Smooth muscle cell (in vitro differentiated cells): ENCODE data around the gene WTIP. TPM values are rescaled to one million over a fixed set of nuclear protein-coding genes. Genes with fewer than 3 reads are reported as not detected.

Experiments
- DNase-seq: peaks from one replicate; lab custom pipeline; 2025; ENCODE audit not compliant: unreplicated experiment; lab: John Stamatoyannopoulos, UW
- H2AFZ ChIP-seq: fragments of 200-600 bp; sonication (generic); 2 replicates; pipeline ENCODE4 v1.6.0; 2016; ENCODE audit warnings: antibody characterized with exemption, low read depth, mild to moderate bottlenecking
- H3F3A ChIP-seq: fragments of 200-600 bp; sonication (generic); 2 replicates; pipeline ENCODE4 v1.6.0; 2017; ENCODE audit warnings: antibody characterized with exemption, low read depth
- H3K27ac ChIP-seq: fragments of 200-600 bp; sonication (generic); 2 replicates; pipeline ENCODE4 v1.5.1; 2016; ENCODE audit warnings: low read depth, mild to moderate bottlenecking
- H3K27me3 ChIP-seq: fragments of 200-600 bp; sonication (generic); 2 replicates; pipeline ENCODE4 v1.6.1; 2016; ENCODE audit warnings: low read depth, mild to moderate bottlenecking
- H3K36me3 ChIP-seq: fragments of 200-600 bp; sonication (generic); 2 replicates; pipeline ENCODE4 v1.5.1; 2016; ENCODE audit warnings: low read depth
- H3K4me1 ChIP-seq: fragments of 200-600 bp; sonication (generic); 2 replicates; pipeline ENCODE4 v1.5.1; 2016; ENCODE audit warnings: low read depth
- H3K4me2 ChIP-seq: fragments of 200-600 bp; sonication (generic); 2 replicates; pipeline ENCODE4 v1.6.0; 2016; ENCODE audit warnings: mild to moderate bottlenecking
- H3K4me3 ChIP-seq: fragments of 200-600 bp; sonication (generic); 2 replicates; pipeline ENCODE4 v1.5.1; 2016; ENCODE audit warnings: mild to moderate bottlenecking
- H3K79me2 ChIP-seq: fragments of 200-600 bp; sonication (generic); 2 replicates; pipeline ENCODE4 v1.6.0; 2016; ENCODE audit warnings: low read depth, mild to moderate bottlenecking
- H3K9ac ChIP-seq: fragments of 200-600 bp; sonication (generic); 2 replicates; pipeline ENCODE4 v1.6.0; 2016; ENCODE audit warnings: low read depth
- H3K9me3 ChIP-seq: fragments of 200-600 bp; sonication (generic); replicated peaks from 2 replicates; pipeline ENCODE4 v1.5.1; 2016; ENCODE audit warnings: low read depth
- H4K20me1 ChIP-seq: fragments of 200-600 bp; sonication (generic); 2 replicates; pipeline ENCODE4 v1.6.0; 2016; ENCODE audit warnings: low read depth
- WGBS: methylation state at CpG from one replicate; pipeline ENCODE4 v1.1.7; 2016; ENCODE audit warnings: low lambda C conversion rate; 5-methylcytosine and 5-hydroxymethylcytosine counted together
- polyA plus RNA-seq: library from polyadenylated mRNA; unstranded; fragments of >200 nt; fragmentation: Nextera tagmentation; extraction: Ambion mirVana; gene quantifications from 2 replicates; pipeline ENCODE4 v1.2.1, GENCODE V29; 2016
- total RNA-seq: library from RNA; depleted of rRNA; stranded (reverse); fragments of >200 nt; gene quantifications from 2 replicates; pipeline ENCODE4 v1.2.3, GENCODE V29; 2014
- TF ChIP-seq, protein P1 (sequence below): fragments of 200-600 bp; sonication (generic); IDR thresholded peaks from 2 replicates; pipeline ENCODE4 v1.5.1; 2017; ENCODE audit warnings: borderline replicate concordance, mild to moderate bottlenecking, antibody characterized with exemption; ENCODE audit not compliant: insufficient read depth, poor library complexity, severe bottlenecking

The WTIP gene
- total and polyA plus RNA-seq, 2 experiments from 2014 or later, result 13.8 to 16.0 TPM

DNA sequence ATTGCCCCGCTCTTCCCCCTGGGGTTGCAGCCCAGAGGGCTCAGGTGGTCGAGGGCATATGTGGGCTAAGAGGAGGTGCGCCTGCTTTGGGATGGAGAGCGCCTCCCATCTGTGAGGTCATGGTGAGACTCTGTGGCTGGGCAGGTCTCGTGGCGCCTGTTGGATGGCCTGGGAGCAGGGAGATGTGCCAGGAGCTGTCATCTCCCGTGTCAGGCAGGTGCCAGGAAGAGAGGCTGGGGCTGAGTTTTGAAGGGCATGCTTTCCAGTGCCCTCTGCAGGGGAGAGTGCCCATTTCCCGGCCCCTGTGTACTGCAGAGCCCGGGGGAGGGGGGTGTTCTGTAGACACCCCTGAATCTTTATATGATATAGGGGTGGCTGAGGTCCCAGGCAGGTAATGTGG is 2.8 kb downstream of the WTIP start:
- Histone ChIP-seq H3K4me3 (no peak overlapping the region), H3K4me2 (no peak overlapping the region), H3K79me2 (peaks cover 66% of the 10 kb centered on the region), H3K27ac (no peak overlapping the region), H3K9ac (no peak overlapping the region), H3K9me3 (no peaks in the 10 kb centered on the region), H3F3A (no peaks in the 10 kb centered on the region), H3K4me1 (peaks cover 10% of the 10 kb centered on the region), H3K36me3 (no peaks in the 10 kb centered on the region), H4K20me1 (peaks cover 67% of the 10 kb centered on the region), H2AFZ (no peak overlapping the region), H3K27me3 (no peaks in the 10 kb centered on the region)
- WGBS, result 97% methylated on average over 9 of the region's 9 CpGs
- DNase-seq, result no peak
- TF ChIP-seq, protein P1, sequence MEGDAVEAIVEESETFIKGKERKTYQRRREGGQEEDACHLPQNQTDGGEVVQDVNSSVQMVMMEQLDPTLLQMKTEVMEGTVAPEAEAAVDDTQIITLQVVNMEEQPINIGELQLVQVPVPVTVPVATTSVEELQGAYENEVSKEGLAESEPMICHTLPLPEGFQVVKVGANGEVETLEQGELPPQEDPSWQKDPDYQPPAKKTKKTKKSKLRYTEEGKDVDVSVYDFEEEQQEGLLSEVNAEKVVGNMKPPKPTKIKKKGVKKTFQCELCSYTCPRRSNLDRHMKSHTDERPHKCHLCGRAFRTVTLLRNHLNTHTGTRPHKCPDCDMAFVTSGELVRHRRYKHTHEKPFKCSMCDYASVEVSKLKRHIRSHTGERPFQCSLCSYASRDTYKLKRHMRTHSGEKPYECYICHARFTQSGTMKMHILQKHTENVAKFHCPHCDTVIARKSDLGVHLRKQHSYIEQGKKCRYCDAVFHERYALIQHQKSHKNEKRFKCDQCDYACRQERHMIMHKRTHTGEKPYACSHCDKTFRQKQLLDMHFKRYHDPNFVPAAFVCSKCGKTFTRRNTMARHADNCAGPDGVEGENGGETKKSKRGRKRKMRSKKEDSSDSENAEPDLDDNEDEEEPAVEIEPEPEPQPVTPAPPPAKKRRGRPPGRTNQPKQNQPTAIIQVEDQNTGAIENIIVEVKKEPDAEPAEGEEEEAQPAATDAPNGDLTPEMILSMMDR, result no peak

DNA sequence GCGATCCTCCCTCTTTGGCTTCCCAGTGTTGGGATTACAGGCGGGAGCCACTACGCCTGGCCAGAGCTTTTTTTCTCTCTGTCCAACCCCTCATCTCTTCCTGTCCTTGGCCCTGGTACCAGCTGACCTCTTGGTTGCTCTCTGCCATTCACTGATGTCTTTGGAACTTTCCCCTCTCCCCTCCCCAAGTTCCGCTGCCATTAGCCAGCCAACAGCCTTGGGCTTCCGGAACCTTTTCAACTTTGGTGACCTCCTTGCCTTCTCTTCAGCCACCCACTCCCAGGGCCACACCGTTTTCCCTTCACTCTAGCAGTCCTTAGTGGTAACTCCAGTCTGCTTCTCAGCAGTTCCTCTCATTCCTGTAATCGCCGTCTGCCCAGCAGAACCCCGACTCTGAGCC is 4.3 kb downstream of the WTIP start:
- WGBS, result 84% methylated on average over 9 of the region's 9 CpGs
- no peak overlapping the region for H3K4me2 ChIP-seq
- H3K4me3 ChIP-seq, result no peak overlapping the region
- H4K20me1 ChIP-seq, result peaks cover 80% of the 10 kb centered on the region
- no peak overlapping the region for H3K27ac ChIP-seq
- H3K27me3 ChIP-seq, result no peaks in the 10 kb centered on the region
- no peak for DNase-seq
- no peaks in the 10 kb centered on the region for H3K9me3 ChIP-seq
- H3K79me2 ChIP-seq, result peaks cover 70% of the 10 kb centered on the region
- no peak overlapping the region for H2AFZ ChIP-seq
- peaks cover 9% of the 10 kb centered on the region for H3K4me1 ChIP-seq
- TF ChIP-seq, protein P1, result no peak
- no peaks in the 10 kb centered on the region for H3K36me3 ChIP-seq
- H3F3A ChIP-seq, result no peaks in the 10 kb centered on the region
- H3K9ac ChIP-seq, result no peak overlapping the region

DNA sequence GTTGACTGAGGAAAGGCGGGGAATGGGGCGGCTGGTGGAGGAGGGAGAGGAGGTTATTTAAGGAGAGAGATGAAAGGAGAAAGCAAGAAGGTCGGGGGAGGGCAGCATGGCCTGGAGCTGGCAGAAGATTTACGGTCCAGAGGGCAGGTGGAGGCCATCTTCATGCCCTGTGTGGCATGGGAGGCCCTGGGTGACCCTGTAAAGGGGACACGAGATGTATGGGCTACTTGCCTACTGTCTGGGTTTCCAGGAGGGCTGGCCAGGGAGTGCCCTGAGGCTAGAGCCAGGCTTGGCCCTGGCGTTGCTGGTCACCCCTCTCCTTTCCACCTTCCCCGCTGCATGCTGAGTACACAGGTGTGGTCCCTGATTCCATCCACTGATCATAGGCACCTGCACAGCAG is 6.1 kb downstream of the WTIP start:
- DNase-seq, result no peak
- no peaks in the 10 kb centered on the region for H3K27me3 ChIP-seq
- WGBS, result 98% methylated on average over 7 of the region's 7 CpGs

DNA sequence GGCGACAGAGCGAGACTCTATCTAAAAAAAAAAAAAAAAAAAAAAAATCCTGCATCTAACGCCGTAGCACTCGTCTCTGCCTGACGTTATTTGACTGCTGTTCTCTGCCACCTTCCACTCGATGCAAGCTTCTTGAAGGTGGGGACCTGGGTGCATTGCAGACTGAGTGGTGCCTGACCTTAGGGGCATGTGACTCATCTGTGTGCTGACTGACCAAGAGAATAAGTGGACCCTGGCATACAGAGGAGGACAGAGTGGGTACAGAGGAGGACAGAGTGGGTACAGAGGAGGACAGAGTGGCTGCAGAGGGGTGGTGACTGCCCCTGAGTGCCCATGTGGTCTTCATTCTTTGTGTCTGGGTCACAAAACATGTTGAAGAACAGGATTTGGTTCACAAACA is 7.6 kb downstream of the WTIP start:
- no peaks in the 10 kb centered on the region for H3K27me3 ChIP-seq
- TF ChIP-seq, protein P1, result no peak
- no peak overlapping the region for H3K4me2 ChIP-seq
- H3F3A ChIP-seq, result no peaks in the 10 kb centered on the region
- H3K9me3 ChIP-seq, result no peaks in the 10 kb centered on the region
- DNase-seq, result no peak
- WGBS, result 90% methylated on average over 6 of the region's 7 CpGs
- no peak overlapping the region for H3K9ac ChIP-seq
- peaks cover 63% of the 10 kb centered on the region for H4K20me1 ChIP-seq
- no peak overlapping the region for H2AFZ ChIP-seq
- H3K27ac ChIP-seq, result no peak overlapping the region
- no peaks in the 10 kb centered on the region for H3K4me1 ChIP-seq
- no peak overlapping the region for H3K4me3 ChIP-seq
- peaks cover 50% of the 10 kb centered on the region for H3K79me2 ChIP-seq
- H3K36me3 ChIP-seq, result no peaks in the 10 kb centered on the region

More for the DNA sequence above, 6.1 kb downstream of the WTIP start:
- Histone ChIP-seq H3F3A (no peaks in the 10 kb centered on the region), H4K20me1 (peaks cover 78% of the 10 kb centered on the region), H3K4me3 (no peak overlapping the region), H2AFZ (no peak overlapping the region), H3K9me3 (no peaks in the 10 kb centered on the region), H3K36me3 (no peaks in the 10 kb centered on the region), H3K79me2 (peaks cover 65% of the 10 kb centered on the region), H3K4me1 (peaks cover 5% of the 10 kb centered on the region), H3K27ac (no peak overlapping the region), H3K4me2 (no peak overlapping the region), H3K9ac (no peak overlapping the region)
- TF ChIP-seq, protein P1, result no peak
